MM.1S (cell line): Measurements from ENCODE around the gene NUTM2B.
"Not testable (repeated sequence)": the region's sequence is repeated elsewhere in the genome, so short reads cannot be mapped to it uniquely, and the experiment has no call there.

Experiments used
- DNase-seq: peaks from one replicate; pipeline ENCODE4 v3.0.0-alpha.2; 2015
- H2AFZ ChIP-seq: fragments of 300-600 bp; sonication (generic); 2 replicates; pipeline ENCODE4 v1.6.0; 2016; ENCODE audit warnings: antibody characterized with exemption, low read length
- H3F3A ChIP-seq: fragments of 300-600 bp; sonication (generic); 2 replicates; pipeline ENCODE4 v1.6.1; 2016; ENCODE audit warnings: mild to moderate bottlenecking, antibody characterized with exemption, low read length, moderate library complexity, mixed read lengths; ENCODE audit not compliant: insufficient read depth
- H3K27ac ChIP-seq: fragments of 300-600 bp; sonication (generic); 2 replicates; pipeline ENCODE4 v1.5.1; 2016; ENCODE audit warnings: mild to moderate bottlenecking, low read length
- H3K27me3 ChIP-seq: fragments of 300-600 bp; sonication (generic); replicated peaks from 2 replicates; pipeline ENCODE4 v1.6.0; 2016; ENCODE audit warnings: low read length; ENCODE audit not compliant: insufficient read depth
- H3K36me3 ChIP-seq: fragments of 300-600 bp; sonication (generic); replicated peaks from 2 replicates; pipeline ENCODE4 v1.6.1; 2016; ENCODE audit warnings: mild to moderate bottlenecking, low read length, mixed read lengths; ENCODE audit not compliant: insufficient read depth
- H3K4me1 ChIP-seq: fragments of 300-600 bp; sonication (generic); 2 replicates; pipeline ENCODE4 v1.6.1; 2016; ENCODE audit warnings: low read length, mixed read lengths
- H3K4me2 ChIP-seq: fragments of 300-600 bp; sonication (generic); 2 replicates; pipeline ENCODE4 v1.6.0; 2016; ENCODE audit warnings: low read depth, low read length
- H3K4me3 ChIP-seq: fragments of 300-600 bp; sonication (generic); 2 replicates; pipeline ENCODE4 v1.5.1; 2016; ENCODE audit warnings: low read length, mixed read lengths
- H3K79me2 ChIP-seq: fragments of 300-600 bp; sonication (generic); 2 replicates; pipeline ENCODE4 v1.6.1; 2016; ENCODE audit warnings: mixed run types, low read length, mixed read lengths
- H3K9ac ChIP-seq: fragments of 300-600 bp; sonication (generic); 2 replicates; pipeline ENCODE4 v1.6.1; 2016; ENCODE audit warnings: low read length, mixed read lengths
- H3K9me2 ChIP-seq: fragments of 300-600 bp; sonication (generic); replicated peaks from 2 replicates; pipeline ENCODE4 v1.6.1; 2016; ENCODE audit warnings: mild to moderate bottlenecking, low read length, mixed read lengths; ENCODE audit not compliant: insufficient read depth
- H3K9me3 ChIP-seq: fragments of 300-600 bp; sonication (generic); replicated peaks from 2 replicates; pipeline ENCODE4 v1.6.1; 2016; ENCODE audit warnings: mild to moderate bottlenecking, low read length, mixed read lengths; ENCODE audit not compliant: insufficient read depth
- H4K20me1 ChIP-seq: fragments of 300-600 bp; sonication (generic); 2 replicates; pipeline ENCODE4 v1.6.1; 2016; ENCODE audit warnings: mild to moderate bottlenecking, low read length, moderate library complexity, mixed read lengths; ENCODE audit not compliant: insufficient read depth

Gene NUTM2B, protein sequence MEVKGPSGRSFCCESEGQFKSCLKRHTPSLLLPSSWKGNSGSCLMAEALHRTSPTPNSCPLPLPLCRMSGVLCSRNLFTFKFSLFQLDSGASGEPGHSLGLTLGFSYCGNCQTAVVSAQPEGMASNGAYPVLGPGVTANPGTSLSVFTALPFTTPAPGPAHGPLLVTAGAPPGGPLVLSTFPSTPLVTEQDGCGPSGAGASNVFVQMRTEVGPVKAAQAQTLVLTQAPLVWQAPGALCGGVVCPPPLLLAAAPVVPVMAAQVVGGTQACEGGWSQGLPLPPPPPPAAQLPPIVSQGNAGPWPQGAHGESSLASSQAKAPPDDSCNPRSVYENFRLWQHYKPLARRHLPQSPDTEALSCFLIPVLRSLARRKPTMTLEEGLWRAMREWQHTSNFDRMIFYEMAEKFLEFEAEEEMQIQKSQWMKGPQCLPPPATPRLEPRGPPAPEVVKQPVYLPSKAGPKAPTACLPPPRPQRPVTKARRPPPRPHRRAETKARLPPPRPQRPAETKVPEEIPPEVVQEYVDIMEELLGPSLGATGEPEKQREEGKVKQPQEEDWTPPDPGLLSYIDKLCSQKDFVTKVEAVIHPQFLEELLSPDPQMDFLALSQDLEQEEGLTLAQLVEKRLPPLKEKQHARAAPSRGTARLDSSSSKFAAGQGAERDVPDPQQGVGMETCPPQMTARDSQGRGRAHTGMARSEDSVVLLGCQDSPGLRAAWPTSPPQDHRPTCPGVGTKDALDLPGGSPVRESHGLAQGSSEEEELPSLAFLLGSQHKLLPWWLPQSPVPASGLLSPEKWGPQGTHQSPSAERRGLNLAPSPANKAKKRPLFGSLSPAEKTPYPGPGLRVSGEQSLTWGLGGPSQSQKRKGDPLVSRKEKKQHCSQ

DNA sequence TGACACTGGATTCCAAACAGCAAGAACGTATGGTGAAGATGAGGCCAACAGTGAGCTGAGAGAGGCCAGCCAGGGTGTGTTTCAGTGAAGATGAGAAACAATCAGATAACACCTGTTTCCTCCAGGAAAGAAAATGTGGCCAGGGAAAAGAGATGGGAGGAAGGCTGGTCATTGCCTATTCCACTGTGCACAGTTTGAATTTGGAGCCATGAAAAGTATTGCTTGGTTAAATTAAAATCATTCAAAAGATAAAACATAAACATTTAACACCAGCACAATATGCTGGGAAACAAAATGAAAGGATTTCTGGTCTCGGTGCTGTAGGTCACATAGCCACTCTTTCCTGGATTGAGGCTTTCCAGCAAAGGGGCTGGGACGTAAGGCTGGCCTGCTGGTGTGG lies at the start of gene NUTM2B:
Gene NUTM2B, plus strand, starts transcription at position 301 of the 400 bp plus-strand sequence. CDS start 383 bp downstream, outside the sequence.
- DNase-seq, H3K36me3 ChIP-seq, H3K4me2 ChIP-seq, H3K9me3 ChIP-seq, H3K4me1 ChIP-seq, H3K4me3 ChIP-seq, H3K9ac ChIP-seq, H3K27me3 ChIP-seq, H2AFZ ChIP-seq, H3K79me2 ChIP-seq, H3K9me2 ChIP-seq, H3F3A ChIP-seq, H4K20me1 ChIP-seq, H3K27ac ChIP-seq: not testable (repeated sequence)

DNA sequence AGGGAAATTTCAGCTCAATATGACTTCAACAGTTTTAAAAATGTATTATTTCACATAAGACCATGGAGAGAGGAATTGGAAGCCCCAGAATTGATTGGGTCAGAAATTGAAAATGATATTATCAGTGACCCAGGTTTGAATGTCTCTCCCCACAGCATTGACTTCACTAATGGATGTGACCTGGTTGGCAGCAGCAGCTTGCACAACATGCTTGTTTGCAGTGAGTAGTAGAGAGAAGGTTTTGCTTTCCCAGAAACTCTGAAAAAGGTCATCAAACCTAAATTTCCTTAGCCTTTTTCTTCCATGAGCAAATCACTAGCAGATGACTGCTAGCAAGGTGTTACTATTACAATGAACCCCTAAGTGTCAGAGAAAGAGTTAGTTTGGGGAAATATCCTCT lies 39.7 kb upstream of the NUTM2B start:
- not testable (repeated sequence) for H3K9me3 ChIP-seq, H3K27ac ChIP-seq, DNase-seq, H3K27me3 ChIP-seq, H3K9me2 ChIP-seq, H3K36me3 ChIP-seq, H4K20me1 ChIP-seq, H3K9ac ChIP-seq, H3K4me3 ChIP-seq, H3F3A ChIP-seq, H3K4me1 ChIP-seq, H3K79me2 ChIP-seq, H2AFZ ChIP-seq, H3K4me2 ChIP-seq

DNA sequence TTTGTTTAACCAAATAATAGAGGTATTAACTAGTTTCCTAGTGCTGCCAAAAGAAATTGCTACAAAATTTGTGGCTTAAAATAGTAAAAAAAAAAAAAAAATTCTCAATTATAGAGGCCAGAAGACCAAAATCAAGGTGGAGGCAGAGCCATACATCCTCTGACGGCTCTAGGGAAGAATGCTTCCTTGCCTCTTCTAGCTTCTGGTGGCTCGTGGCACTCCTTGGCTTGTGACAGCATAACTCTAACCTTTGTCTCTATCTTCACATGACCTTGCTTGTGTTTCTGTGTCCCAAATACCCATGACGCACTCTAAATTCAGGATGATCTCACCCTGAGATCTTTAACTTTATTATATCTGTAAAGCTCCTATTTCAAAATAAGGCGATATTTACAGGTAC lies 38.3 kb upstream of the NUTM2B start:
- not testable (repeated sequence) for H3K36me3 ChIP-seq, H3K9me3 ChIP-seq, H3K4me1 ChIP-seq, H4K20me1 ChIP-seq, H2AFZ ChIP-seq, H3K9me2 ChIP-seq, H3K27ac ChIP-seq, H3K79me2 ChIP-seq, DNase-seq, H3F3A ChIP-seq, H3K4me3 ChIP-seq, H3K4me2 ChIP-seq, H3K27me3 ChIP-seq, H3K9ac ChIP-seq

DNA sequence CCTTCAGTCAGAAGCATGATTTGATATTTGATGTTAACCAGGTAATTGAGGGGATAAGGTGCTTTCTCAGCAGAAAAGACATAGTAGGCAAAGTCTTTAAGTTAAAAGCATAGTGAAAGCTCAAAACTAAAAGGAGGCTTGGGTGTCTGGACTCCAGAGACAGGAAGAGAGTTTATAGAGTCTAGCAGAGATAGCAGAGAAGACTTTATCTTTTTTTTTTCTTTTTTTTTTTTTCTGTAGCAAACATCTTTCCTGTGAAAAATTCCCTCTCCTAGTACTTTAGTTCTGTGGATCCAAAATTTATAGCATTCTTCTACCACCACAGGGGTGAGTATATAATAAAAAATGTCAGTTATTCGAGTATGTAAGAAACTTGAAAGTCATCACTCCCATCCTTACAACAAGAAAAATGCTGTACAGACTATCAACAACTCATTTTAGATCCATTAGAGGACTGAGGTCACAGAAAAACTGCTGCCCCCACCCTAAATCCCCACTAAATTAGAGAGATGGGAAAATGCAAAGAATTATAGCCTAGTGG lies 33.7 kb upstream of the NUTM2B start:
- H3K9ac ChIP-seq: not testable (repeated sequence)

DNA sequence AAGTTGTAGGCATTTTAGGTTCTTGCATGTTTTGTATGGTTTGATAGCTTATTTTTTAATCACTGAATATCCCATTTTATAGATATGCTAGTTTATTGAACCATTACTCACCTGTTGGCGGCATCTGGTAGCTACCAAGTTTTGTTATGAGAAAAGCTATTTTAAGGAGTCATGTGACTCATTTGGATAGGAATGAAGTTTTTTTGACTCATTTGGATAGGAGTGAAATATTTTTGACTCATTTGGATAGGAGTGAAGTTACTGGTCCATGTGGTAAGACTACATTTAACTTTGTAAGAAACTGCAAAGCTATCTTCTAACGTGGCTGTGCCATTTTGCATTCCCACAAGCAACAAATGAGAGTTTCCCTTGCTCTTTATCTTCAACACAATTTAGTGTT lies 28.1 kb upstream of the NUTM2B start:
- H3K36me3 ChIP-seq, H4K20me1 ChIP-seq, H3F3A ChIP-seq, H3K4me2 ChIP-seq, H3K4me1 ChIP-seq, H3K27me3 ChIP-seq, H3K9ac ChIP-seq, H2AFZ ChIP-seq, H3K79me2 ChIP-seq, H3K27ac ChIP-seq, H3K4me3 ChIP-seq, H3K9me3 ChIP-seq, H3K9me2 ChIP-seq, DNase-seq: not testable (repeated sequence)

More for the DNA sequence above, 33.7 kb upstream of the NUTM2B start:
- not testable (repeated sequence) for H3K79me2 ChIP-seq, H3K36me3 ChIP-seq, H4K20me1 ChIP-seq, H3K4me3 ChIP-seq, H3K4me2 ChIP-seq, H2AFZ ChIP-seq, DNase-seq, H3K27me3 ChIP-seq, H3K27ac ChIP-seq, H3F3A ChIP-seq, H3K9me2 ChIP-seq, H3K9me3 ChIP-seq, H3K4me1 ChIP-seq

DNA sequence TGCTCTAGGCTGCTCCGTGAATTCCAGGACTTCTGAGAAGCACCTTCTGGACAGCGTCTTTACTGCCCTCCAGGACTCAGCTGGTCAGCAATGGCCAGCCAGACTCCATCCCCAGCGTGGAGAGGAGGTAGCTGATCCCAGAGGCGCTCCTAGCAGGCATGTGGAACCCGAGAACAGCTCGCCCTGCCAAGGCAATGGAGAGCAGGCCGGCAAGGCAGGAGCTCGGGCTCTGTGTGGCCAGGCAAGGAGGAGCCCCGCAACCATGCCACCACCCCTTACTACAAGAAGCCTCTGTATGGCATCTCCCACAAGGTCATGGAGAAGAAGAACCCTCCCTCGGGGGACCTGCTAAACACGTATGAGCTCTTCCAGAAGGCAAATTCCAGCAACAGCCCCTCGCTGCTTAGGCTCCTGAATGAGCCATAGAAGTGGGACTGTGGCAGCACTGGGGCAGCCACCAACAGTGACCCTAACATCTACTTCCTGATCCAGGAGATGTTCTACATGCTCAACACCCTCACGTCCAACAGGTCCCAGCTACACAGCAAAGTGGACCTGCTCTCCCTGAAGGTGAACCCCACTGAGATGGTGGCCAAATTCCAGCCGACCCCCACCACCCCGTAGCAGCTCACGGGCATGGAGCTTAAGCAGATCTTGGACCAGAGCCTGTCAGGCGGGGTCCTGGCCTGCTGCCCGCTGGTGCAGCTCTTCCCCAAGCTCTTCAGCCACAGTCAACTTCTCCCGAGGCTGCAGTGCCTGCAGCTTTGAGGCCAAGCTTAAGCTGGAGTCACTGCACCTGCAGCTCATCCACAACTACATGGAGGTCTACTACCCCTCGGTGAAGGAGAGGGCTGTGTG lies 19.8 kb upstream of the NUTM2B start:
- not testable (repeated sequence) for H3K79me2 ChIP-seq, H3F3A ChIP-seq, H4K20me1 ChIP-seq, H3K4me2 ChIP-seq, H3K27me3 ChIP-seq, H2AFZ ChIP-seq, H3K27ac ChIP-seq, DNase-seq, H3K9me3 ChIP-seq, H3K4me1 ChIP-seq, H3K9ac ChIP-seq, H3K9me2 ChIP-seq, H3K36me3 ChIP-seq, H3K4me3 ChIP-seq

DNA sequence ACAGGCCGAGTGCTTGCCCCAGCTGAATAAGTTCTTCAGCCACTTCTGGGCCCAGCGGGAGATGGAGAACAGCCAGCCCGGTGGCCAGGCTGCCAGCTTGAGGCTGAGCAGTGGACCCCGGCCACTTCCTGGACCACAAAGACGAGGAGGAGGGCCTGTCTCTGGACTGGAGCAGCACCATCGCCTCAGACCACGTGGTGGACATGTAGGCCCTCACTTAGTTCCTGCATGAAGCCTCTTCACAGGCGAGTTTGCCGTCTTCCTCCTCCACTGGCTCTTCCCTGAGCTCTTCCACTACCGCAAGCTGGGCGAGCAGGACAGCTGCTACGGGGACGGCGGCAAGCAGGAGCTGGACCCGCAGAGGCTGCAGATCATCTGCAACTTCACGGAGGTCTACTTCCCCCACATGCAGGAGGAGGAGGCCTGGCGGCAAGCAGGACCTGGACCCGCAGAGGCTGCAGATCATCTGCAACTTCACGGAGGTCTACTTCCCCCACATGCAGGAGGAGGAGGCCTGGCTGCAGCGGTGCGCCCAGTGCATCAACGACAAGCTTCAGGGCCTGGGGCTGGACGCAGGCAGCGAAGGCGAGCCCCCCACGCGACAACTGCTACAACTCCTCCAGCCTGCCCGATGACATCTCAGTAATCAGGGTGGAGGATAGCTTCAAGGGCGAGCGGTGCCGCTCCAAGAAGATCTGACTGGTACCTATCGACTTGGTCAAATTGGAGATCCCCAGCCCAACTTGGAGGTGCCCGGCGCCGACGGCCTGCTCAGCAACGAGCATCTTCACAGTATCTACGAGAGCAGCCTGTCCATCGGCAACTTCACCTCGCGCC lies 18.9 kb upstream of the NUTM2B start:
- not testable (repeated sequence) for H3K27me3 ChIP-seq, H3K9ac ChIP-seq

More for the DNA sequence above, 18.9 kb upstream of the NUTM2B start:
- not testable (repeated sequence) for H4K20me1 ChIP-seq, H3K79me2 ChIP-seq, H3K4me1 ChIP-seq, H3K36me3 ChIP-seq, DNase-seq, H3K9me3 ChIP-seq, H2AFZ ChIP-seq, H3K9me2 ChIP-seq, H3F3A ChIP-seq, H3K4me3 ChIP-seq, H3K4me2 ChIP-seq, H3K27ac ChIP-seq
